ENCODE measurements around the gene TMEM63C.

- TF ChIP-seq POLR2A (IDR thresholded peaks at IDR 0.05; ENCODE audit: low read depth, low read length) (no peak), JUN (IDR thresholded peaks at IDR 0.05; ENCODE audit: borderline replicate concordance, insufficient read depth, insufficient read length, low read depth) (no peak), MYC (IDR thresholded peaks at IDR 0.05; ENCODE audit: low read depth, low read length) (no peak), GATA2 (IDR thresholded peaks at IDR 0.05; ENCODE audit: insufficient read depth, insufficient read length, low read depth, low read length) (no peak), POLR2AphosphoS5 (IDR thresholded peaks at IDR 0.05; ENCODE audit: insufficient read depth, low read depth, low read length) (no peak), EZH2 (IDR thresholded peaks at IDR 0.05; ENCODE audit: borderline replicate concordance, low read depth, low read length, severe bottlenecking) (no peak), FOS (IDR thresholded peaks at IDR 0.05; ENCODE audit: borderline replicate concordance, insufficient read depth, low read length) (no peak)
- TF ChIP-seq, protein P1, sequence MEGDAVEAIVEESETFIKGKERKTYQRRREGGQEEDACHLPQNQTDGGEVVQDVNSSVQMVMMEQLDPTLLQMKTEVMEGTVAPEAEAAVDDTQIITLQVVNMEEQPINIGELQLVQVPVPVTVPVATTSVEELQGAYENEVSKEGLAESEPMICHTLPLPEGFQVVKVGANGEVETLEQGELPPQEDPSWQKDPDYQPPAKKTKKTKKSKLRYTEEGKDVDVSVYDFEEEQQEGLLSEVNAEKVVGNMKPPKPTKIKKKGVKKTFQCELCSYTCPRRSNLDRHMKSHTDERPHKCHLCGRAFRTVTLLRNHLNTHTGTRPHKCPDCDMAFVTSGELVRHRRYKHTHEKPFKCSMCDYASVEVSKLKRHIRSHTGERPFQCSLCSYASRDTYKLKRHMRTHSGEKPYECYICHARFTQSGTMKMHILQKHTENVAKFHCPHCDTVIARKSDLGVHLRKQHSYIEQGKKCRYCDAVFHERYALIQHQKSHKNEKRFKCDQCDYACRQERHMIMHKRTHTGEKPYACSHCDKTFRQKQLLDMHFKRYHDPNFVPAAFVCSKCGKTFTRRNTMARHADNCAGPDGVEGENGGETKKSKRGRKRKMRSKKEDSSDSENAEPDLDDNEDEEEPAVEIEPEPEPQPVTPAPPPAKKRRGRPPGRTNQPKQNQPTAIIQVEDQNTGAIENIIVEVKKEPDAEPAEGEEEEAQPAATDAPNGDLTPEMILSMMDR (IDR thresholded peaks at IDR 0.05; ENCODE audit: extremely low read depth in 1 of 2, insufficient read depth in 1 of 2, low read depth in 1 of 2, low read length in 2 of 2) = no peak
- TF ChIP-seq, protein P2, sequence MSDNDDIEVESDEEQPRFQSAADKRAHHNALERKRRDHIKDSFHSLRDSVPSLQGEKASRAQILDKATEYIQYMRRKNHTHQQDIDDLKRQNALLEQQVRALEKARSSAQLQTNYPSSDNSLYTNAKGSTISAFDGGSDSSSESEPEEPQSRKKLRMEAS (IDR thresholded peaks at IDR 0.05; ENCODE audit: insufficient read depth, insufficient read length) = no peak
Measured at GRCh38 chr14:77266336-77266735, 84.7 kb downstream of the TMEM63C start.
